ENCODE results near the gene SF3B4.

The SF3B4 gene

GRCh38 chr1:149933208-149933607 lies 5.6 kb upstream of the SF3B4 start:
- no peak for DNase-seq (ENCODE audit: low read depth)

GRCh38 chr1:149932474-149932873 lies 4.9 kb upstream of the SF3B4 start:
- DNase-seq (ENCODE audit: low read depth) = no peak

GRCh38 chr1:149931212-149931790 lies 3.7 kb upstream of the SF3B4 start:
- DNase-seq (ENCODE audit: low read depth) = no peak

GRCh38 chr1:149929856-149930255 lies 2.3 kb upstream of the SF3B4 start:
- no peak for DNase-seq (ENCODE audit: low read depth)

GRCh38 chr1:149928401-149928724 lies 760 bp upstream of the SF3B4 start:
- no peak for DNase-seq (ENCODE audit: low read depth)

GRCh38 chr1:149927056-149927562 lies 494 bp downstream of the SF3B4 start:
- no peak for DNase-seq (ENCODE audit: low read depth)

GRCh38 chr1:149926296-149926695 lies 1.3 kb downstream of the SF3B4 start:
- DNase-seq (ENCODE audit: low read depth) = no peak

- no peak for DNase-seq (ENCODE audit: low read depth)
Measured at GRCh38 chr1:149925751-149926150, 1.9 kb downstream of the SF3B4 start.

- DNase-seq (ENCODE audit: low read depth) = no peak
Measured at GRCh38 chr1:149925345-149925744, 2.3 kb downstream of the SF3B4 start.

- DNase-seq (ENCODE audit: low read depth) = no peak
Measured at GRCh38 chr1:149923626-149924025, 4.0 kb downstream of the SF3B4 start.

- no peak for DNase-seq (ENCODE audit: low read depth)
Measured at GRCh38 chr1:149917571-149918144, 9.9 kb downstream of the SF3B4 start, which contains the start of gene SV2A. SV2A (minus strand) TSS chr1:149917844; CDS start chr1:149913840, 4,004 bp downstream.

- no peak for DNase-seq (ENCODE audit: low read depth)
Measured at GRCh38 chr1:149916898-149917252, 10.7 kb downstream of the SF3B4 start.

- DNase-seq (ENCODE audit: low read depth) = no peak
Measured at GRCh38 chr1:149916193-149916897, 11.3 kb downstream of the SF3B4 start.

- DNase-seq (ENCODE audit: low read depth) = no peak
Measured at GRCh38 chr1:149915429-149916192, 12.0 kb downstream of the SF3B4 start.

- no peak for DNase-seq (ENCODE audit: low read depth)
Measured at GRCh38 chr1:149914545-149914944, 13.1 kb downstream of the SF3B4 start.

- no peak for DNase-seq (ENCODE audit: low read depth)
Measured at GRCh38 chr1:149906570-149907075, 21.0 kb downstream of the SF3B4 start.

GRCh38 chr1:149903836-149904491 lies 23.6 kb downstream of the SF3B4 start:
- no peak for DNase-seq (ENCODE audit: low read depth)

- peak; percentile 76 for DNase-seq (ENCODE audit: low read depth)
Measured at GRCh38 chr1:149899460-149900284, 27.9 kb downstream of the SF3B4 start, which contains the start of gene BOLA1. BOLA1 (plus strand) TSS chr1:149899568; CDS start chr1:149900060, 492 bp downstream.

GRCh38 chr1:149896575-149896974 lies 31.0 kb downstream of the SF3B4 start:
- DNase-seq (ENCODE audit: low read depth) = no peak

GRCh38 chr1:149888999-149889289 lies 38.7 kb downstream of the SF3B4 start:
- DNase-seq (ENCODE audit: low read depth) = no peak

All from stimulated activated CD4-positive, alpha-beta T cell treated with anti-CD3 and anti-CD28 coated beads, Interleukin-2, amount 100 ng/mL, for 4 hours (primary cell).